ENCODE measurements around the gene PPM1L.

PPM1L gene

GRCh38 chr3:160792540-160792939 lies 36.5 kb downstream of the PPM1L start:
- Histone ChIP-seq H3K4me3 (replicated peaks; ENCODE audit: low read depth, low read length) (no peak overlapping the region), H3K36me3 (ENCODE audit: control insufficient read depth, insufficient read depth, low read length) (no peaks in the 10 kb centered on the region), H3K27me3 (replicated peaks; ENCODE audit: control insufficient read depth, insufficient read depth, low read length) (no peaks in the 10 kb centered on the region; the same call in 1 of the 2 replicates)
- TF ChIP-seq, protein P1, sequence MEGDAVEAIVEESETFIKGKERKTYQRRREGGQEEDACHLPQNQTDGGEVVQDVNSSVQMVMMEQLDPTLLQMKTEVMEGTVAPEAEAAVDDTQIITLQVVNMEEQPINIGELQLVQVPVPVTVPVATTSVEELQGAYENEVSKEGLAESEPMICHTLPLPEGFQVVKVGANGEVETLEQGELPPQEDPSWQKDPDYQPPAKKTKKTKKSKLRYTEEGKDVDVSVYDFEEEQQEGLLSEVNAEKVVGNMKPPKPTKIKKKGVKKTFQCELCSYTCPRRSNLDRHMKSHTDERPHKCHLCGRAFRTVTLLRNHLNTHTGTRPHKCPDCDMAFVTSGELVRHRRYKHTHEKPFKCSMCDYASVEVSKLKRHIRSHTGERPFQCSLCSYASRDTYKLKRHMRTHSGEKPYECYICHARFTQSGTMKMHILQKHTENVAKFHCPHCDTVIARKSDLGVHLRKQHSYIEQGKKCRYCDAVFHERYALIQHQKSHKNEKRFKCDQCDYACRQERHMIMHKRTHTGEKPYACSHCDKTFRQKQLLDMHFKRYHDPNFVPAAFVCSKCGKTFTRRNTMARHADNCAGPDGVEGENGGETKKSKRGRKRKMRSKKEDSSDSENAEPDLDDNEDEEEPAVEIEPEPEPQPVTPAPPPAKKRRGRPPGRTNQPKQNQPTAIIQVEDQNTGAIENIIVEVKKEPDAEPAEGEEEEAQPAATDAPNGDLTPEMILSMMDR (IDR thresholded peaks at IDR 0.05; ENCODE audit: insufficient read depth, low read length, poor library complexity, severe bottlenecking): no peak
- no peak for DNase-seq (ENCODE audit: extremely low read depth, insufficient read length)

GRCh38 chr3:160793722-160794252 lies 37.8 kb downstream of the PPM1L start:
- Histone ChIP-seq H3K4me3 (replicated peaks; ENCODE audit: low read depth, low read length) (no peak overlapping the region), H3K36me3 (ENCODE audit: control insufficient read depth, insufficient read depth, low read length) (no peaks in the 10 kb centered on the region), H3K27me3 (replicated peaks; ENCODE audit: control insufficient read depth, insufficient read depth, low read length) (no peaks in the 10 kb centered on the region; the same call in 1 of the 2 replicates)
- TF ChIP-seq, protein P1 (IDR thresholded peaks at IDR 0.05; ENCODE audit: insufficient read depth, low read length, poor library complexity, severe bottlenecking): no peak
- no peak for DNase-seq (ENCODE audit: extremely low read depth, insufficient read length)

DNA sequence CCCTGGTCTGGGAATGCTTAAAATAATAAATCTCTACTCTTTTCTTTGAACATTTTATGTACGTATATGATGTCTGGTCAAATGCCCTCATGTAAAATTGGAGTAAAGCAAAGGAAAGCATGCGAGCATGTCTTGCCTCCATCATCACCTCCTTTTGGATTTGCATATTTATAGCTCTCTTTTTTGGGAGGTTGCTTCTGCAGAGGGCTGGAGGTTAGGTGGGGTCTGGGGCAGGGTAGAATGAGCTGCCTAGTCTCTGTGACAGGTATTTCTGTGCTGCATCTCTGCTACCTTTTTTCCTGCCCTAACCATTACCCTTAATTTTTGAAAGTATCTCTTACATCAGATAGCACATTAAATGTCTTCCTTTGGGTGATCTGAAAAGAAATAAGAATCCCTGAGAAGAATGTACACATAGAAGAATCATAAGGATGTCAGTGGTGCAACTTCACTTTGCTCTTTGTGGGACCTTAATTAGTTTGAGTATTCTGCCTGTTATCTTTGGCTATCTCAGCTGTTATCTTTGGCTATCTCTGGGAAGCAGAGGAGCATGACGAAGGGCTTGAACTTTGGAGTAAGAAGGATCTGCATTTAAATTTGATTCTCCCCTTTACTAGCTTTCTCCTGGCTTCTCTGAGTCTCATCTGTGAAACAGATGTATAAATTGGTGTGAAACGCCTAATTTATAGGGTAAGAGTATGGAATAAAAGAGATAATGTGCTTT lies 40.2 kb downstream of the PPM1L start:
- Histone ChIP-seq H3K27me3 (replicated peaks; ENCODE audit: control insufficient read depth, insufficient read depth, low read length) (no peaks in the 10 kb centered on the region; the same call in 1 of the 2 replicates), H3K4me3 (replicated peaks; ENCODE audit: low read depth, low read length) (no peak overlapping the region), H3K36me3 (ENCODE audit: control insufficient read depth, insufficient read depth, low read length) (no peaks in the 10 kb centered on the region)
- DNase-seq (ENCODE audit: extremely low read depth, insufficient read length): no peak
- TF ChIP-seq, protein P1 (IDR thresholded peaks at IDR 0.05; ENCODE audit: insufficient read depth, low read length, poor library complexity, severe bottlenecking): no peak

- Histone ChIP-seq H3K27me3 (replicated peaks; ENCODE audit: control insufficient read depth, insufficient read depth, low read length) (no peaks in the 10 kb centered on the region; the same call in 1 of the 2 replicates), H3K36me3 (ENCODE audit: control insufficient read depth, insufficient read depth, low read length) (no peaks in the 10 kb centered on the region), H3K4me3 (replicated peaks; ENCODE audit: low read depth, low read length) (no peak overlapping the region)
- DNase-seq (ENCODE audit: extremely low read depth, insufficient read length): no peak
- TF ChIP-seq, protein P1 (IDR thresholded peaks at IDR 0.05; ENCODE audit: insufficient read depth, low read length, poor library complexity, severe bottlenecking): no peak
These were observed 40.8 kb downstream of the PPM1L start for GRCh38 chr3:160796813-160797164.

GRCh38 chr3:160797356-160797755 lies 41.3 kb downstream of the PPM1L start:
- Histone ChIP-seq H3K27me3 (replicated peaks; ENCODE audit: control insufficient read depth, insufficient read depth, low read length) (no peaks in the 10 kb centered on the region; the same call in 1 of the 2 replicates), H3K36me3 (ENCODE audit: control insufficient read depth, insufficient read depth, low read length) (no peaks in the 10 kb centered on the region), H3K4me3 (replicated peaks; ENCODE audit: low read depth, low read length) (no peak overlapping the region)
- TF ChIP-seq, protein P1 (IDR thresholded peaks at IDR 0.05; ENCODE audit: insufficient read depth, low read length, poor library complexity, severe bottlenecking): no peak
- DNase-seq (ENCODE audit: extremely low read depth, insufficient read length): no peak
